Amniotic stem cell (primary cell): ENCODE data around the gene ANXA3.
"Not testable (repeated sequence)": the region's sequence is repeated elsewhere in the genome, so short reads cannot be mapped to it uniquely, and the experiment has no call there.

Source experiments
- DNase-seq: peaks from one replicate; lab custom pipeline; 2025; lab: John Stamatoyannopoulos, UW

Gene ANXA3

DNA sequence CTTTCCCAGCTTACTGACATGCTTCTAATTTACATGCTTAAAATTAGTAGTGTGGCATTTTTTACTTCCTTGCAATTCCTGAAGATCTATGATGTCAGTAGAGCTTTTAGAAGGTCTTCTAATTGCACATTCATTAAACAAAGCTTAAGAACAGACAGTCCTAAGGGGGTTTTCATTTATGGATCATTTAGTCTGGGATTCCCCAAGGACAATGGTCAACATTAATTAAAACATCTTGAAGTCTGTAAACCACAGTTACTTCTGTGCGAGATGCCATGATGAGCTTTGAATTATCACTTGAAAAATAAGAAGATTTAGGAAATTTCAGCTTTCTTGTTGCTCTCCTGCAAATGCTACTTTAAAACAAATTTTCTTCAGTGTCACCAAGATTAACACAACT lies 20.2 kb downstream of the ANXA3 start:
- no peak for DNase-seq

DNA sequence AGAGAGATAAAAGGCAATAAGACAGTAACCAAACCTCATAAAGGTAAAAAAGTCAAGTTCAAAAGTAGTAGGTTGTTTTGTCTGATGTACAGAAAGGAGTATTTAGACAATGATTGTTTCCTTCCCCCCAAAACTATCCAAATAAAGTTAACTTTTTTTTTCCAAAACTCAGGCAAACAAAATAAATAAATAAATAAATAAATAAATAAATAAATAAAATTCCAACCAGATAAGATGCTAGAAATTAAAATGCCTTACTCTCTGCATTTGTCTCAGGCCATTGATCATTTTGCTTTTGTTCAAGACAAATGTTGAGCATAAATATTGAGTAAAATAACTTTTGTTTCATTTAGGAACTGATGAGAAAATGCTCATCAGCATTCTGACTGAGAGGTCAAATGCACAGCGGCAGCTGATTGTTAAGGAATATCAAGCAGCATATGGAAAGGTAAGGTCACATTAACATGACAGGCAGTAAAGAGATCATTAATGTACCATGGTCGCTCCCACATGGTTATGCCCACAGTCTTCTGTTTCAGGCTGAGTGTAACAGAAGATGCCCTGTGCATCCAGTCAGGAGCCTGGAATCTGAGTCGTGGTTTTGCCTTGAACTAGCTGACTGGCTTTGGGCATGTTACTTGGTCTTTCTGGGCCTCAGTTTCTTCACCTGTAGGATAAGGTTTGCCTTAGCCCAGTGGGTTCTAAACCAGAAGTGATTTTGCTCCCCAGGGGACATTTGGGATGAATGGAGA lies 27.3 kb downstream of the ANXA3 start:
- DNase-seq, result no peak

DNA sequence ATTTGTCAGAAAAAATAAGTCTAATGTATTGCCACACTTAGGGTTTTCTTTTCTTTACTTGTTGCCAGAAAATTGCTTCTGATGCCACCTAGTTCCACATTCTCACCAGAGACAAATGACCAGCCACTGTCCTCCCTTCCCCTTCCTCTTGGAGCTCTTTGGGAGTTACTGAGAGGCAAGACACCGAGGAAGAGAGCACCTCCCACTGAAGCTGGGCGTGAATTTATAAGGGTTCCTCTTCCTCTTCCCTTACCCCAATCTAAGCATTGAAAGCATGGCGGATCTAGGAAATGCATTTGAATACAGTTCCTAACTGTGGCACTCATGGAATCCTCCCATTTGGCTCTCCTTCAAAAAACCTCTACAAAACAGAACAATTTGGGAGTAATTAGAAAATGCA lies 30.0 kb downstream of the ANXA3 start:
- no peak for DNase-seq

- no peak for DNase-seq
Observed at GRCh38 chr4:78584863-78585547, 33.4 kb downstream of the ANXA3 start.

- DNase-seq, result peak; percentile 22
Observed at GRCh38 chr4:78585633-78586032, 34.1 kb downstream of the ANXA3 start.

- no peak for DNase-seq
Observed at GRCh38 chr4:78588894-78589545, 37.5 kb downstream of the ANXA3 start.

- DNase-seq, result no peak
Observed at GRCh38 chr4:78591404-78591803, 39.8 kb downstream of the ANXA3 start.

DNA sequence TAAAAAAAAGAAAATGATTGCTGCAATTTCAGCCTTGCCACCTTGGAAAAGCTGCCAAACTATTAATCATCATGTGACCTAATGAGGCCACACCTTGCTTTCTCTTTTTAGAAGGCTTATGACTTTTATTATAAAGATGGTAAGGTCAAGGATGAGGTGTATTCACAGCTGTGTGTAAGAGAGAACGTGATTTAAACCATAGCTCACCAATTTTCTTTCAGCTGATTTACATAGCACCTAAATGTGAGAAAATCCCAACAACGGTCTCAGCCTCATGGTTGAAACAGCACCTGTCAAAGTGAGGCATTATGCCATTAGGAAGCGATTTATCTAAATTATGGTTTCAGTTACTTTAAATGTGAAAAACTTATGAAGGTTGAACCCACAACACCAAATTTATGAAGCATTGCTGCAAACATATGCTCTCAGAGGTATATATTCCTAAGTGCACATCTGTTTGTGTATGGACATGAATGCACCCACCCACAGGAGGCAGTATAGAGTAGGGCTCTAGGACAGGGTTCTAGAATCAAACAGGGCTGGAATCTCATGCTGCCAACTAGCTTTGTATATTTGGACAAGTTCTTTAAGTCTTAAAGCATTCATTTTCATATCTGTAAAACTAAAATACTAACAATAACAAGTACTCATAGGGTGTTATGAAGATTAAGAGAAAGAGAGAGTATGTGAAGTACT lies 40.7 kb downstream of the ANXA3 start:
- DNase-seq, result no peak

DNA sequence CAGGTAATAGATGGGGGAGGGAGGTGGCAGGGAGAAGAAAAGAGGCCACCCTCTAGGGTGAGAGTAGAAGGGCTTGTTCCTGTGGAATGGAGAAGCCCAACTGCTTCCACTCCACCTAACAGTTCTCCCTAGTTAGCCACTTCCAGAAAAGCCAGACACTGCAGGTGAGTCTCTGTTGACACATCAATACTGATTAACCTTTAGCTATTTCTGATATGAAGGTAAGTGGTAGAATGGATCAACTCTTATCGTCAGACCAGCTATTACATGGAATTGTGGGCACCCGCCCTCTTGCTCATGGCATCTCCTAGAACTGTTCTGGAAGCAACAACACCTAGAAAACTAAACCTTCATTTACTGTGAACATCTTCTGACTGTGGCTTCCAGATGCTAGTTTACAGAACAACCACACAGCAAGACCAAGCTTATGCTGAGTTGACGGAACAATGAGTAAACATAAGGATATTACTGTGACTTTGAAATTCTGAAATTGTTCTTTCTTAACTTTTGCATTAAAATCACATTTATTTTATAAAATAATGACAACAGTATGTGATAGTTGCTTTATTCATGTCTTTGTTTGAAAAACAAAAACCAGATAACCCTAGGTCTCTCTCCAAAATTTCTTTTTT lies 44.7 kb downstream of the ANXA3 start:
- DNase-seq, result no peak

DNA sequence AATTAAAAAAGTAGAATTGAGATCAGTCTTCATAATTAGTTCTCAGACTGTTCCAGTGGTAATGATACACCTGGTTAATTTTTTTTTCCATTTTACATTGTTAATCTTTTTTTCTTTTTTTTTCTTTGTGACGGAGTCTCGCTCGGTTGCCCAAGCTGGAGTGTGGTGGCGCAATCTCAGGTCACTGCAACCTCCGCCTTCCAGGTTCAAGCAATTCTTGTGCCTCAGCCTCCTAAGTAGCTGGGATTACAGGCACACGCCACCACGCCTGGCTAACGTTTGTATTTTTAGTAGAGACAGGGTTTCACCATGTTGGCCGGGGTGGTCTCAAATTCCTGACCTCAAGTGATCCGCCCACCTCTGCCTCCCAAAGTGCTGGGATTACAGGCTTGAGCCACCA lies 46.9 kb downstream of the ANXA3 start:
- not testable (repeated sequence) for DNase-seq

DNA sequence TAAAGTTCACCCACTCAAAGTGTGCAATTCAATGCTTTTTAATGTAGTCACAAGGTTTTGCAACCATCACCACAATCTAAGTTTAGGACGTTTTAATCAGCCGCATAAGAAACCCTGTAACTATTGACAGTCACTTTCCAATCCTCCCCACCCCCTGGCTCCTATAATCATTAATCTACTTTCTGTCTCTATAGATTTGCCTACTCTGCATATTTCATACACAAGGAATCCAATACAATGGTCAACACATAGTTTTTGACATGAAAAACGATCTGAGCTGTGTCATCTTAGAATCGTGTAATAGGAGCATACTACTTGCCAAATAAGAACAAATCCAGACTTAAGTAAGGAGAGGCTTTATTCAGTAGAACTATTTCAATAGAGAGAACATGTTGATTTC lies 47.6 kb downstream of the ANXA3 start:
- DNase-seq, result no peak

- no peak for DNase-seq
Observed at GRCh38 chr4:78599931-78600375, 48.4 kb downstream of the ANXA3 start.

DNA sequence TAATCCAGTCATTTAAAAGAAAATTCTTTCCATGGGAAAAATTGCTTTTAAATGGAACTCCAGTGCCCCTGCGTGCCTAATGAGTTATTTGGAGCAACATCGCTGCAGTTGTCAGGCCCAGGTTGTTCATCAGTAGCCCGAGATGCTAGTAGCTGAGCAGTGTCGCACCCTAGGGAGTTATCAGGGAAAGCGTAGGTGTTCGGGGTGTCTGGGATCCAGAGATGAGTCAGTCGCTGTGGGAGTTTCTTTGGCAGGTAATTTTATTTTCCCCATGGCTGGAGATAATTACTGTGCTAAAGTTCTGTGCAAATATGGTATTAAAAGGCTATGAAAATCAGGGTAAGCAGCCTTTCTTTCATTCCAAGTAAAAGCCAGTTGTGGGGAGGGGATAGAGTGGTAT lies 49.4 kb downstream of the ANXA3 start:
- no peak for DNase-seq

DNA sequence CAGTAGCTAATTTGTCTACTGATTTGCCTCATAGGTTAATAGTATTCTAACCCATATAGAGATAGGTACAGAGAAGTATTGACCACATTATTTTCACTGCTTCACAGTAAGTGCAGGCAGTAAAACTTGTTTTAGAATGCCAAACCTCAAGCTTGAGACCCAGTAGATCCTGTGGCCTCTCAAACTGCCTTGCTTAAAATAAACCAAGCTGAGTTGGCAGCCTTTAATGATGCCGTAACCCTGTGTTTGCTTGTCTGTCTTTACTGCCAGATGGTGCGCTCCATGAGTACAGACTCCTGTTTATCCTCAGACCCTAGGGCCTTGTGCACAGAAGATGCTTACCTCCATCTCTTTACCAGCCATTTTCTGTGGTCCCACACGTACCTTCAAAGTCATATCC lies 50.8 kb downstream of the ANXA3 start:
- no peak for DNase-seq

- DNase-seq, result no peak
Observed at GRCh38 chr4:78603384-78603783, 51.8 kb downstream of the ANXA3 start.

- DNase-seq, result no peak
Observed at GRCh38 chr4:78604988-78605387, 53.4 kb downstream of the ANXA3 start.

- no peak for DNase-seq
Observed at GRCh38 chr4:78606035-78606434, 54.5 kb downstream of the ANXA3 start.

GRCh38 chr4:78606530-78607095 lies 55.0 kb downstream of the ANXA3 start:
- DNase-seq, result no peak

DNA sequence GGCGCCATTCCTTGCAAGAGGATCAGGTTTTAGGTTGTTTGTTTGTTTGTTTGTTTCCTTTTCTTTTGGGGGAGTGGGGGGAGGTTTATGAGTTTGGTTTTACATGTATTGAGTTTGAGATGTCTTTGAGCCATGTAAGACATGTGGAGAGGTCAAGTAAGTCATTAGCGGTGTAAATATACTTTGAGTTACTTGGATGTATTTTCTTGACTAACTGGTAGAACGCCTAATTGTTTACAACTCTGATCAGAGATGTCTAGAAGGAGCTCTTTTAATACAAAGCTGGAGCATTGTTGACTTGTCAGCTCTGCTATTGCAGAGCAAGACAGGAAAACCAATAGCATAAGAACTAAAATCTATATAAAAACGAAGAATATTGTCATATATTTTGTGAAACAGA lies 57.1 kb downstream of the ANXA3 start:
- no peak for DNase-seq

GRCh38 chr4:78609580-78609979 lies 58.0 kb downstream of the ANXA3 start:
- DNase-seq, result no peak

DNA sequence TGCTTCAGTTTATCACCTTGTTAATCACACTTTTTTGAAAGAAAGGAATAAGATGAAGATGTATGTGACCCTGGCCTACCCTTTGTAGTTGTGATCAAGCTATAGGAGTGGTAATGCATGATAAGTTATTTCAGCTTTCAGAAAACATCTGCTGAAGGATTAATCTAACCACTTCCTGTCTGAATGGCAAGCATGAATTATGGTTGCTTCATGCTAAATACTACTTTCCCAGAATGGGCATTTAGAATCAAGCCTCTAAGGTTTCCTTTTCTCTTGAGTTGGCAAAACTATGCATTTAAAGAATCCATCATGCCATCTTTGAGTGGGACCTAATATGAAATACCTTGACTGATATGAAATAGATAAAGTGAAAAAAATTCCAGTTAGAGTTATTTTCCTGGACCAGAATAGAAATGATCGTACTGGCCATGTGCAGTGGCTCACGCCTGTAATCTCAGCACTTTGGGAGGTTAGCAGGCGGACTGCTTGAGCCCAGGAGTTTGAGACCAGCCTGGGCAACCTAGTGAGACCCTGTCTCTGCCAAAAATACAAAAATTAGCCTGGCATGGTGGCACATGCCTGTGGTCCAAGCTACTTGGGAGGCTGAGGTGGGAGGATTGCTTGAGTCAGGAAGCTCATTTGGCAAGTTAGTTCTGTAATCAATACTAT lies 59.1 kb downstream of the ANXA3 start:
- no peak for DNase-seq
